HG03558 (cell line): ENCODE measurements around the gene TRMU.

Source experiments
- ATAC-seq: cut with Tn5 transposase; IDR thresholded peaks from one replicate; pipeline ENCODE4 v1.9.1; 2021; ENCODE audit warnings: moderate number of reproducible peaks; ENCODE audit not compliant: unreplicated experiment; ENCODE audit errors: extremely low read depth

TRMU gene

GRCh38 chr22:46367707-46368191 is 32.2 kb downstream of the TRMU start:
- ATAC-seq = no peak

- no peak for ATAC-seq
These were observed 32.9 kb downstream of the TRMU start for GRCh38 chr22:46368422-46368821.

GRCh38 chr22:46368871-46369715 is 33.6 kb downstream of the TRMU start:
- ATAC-seq = no peak

GRCh38 chr22:46369716-46370583 is 34.4 kb downstream of the TRMU start:
- no peak for ATAC-seq

- ATAC-seq = no peak
These were observed 35.2 kb downstream of the TRMU start for GRCh38 chr22:46370584-46371291.

GRCh38 chr22:46371623-46372226 is 36.2 kb downstream of the TRMU start:
- no peak for ATAC-seq

- no peak for ATAC-seq
These were observed 37.2 kb downstream of the TRMU start for GRCh38 chr22:46372686-46373085.

- ATAC-seq = no peak
These were observed 37.6 kb downstream of the TRMU start for GRCh38 chr22:46373159-46373558.

GRCh38 chr22:46373921-46374662 is 38.6 kb downstream of the TRMU start:
- ATAC-seq = no peak

- no peak for ATAC-seq
These were observed 39.4 kb downstream of the TRMU start for GRCh38 chr22:46374663-46375474.

- no peak for ATAC-seq
These were observed 40.6 kb downstream of the TRMU start for GRCh38 chr22:46376111-46376510.

- no peak for ATAC-seq
These were observed 41.5 kb downstream of the TRMU start for GRCh38 chr22:46376908-46377524.

GRCh38 chr22:46377525-46378425 is 42.3 kb downstream of the TRMU start:
- no peak for ATAC-seq

GRCh38 chr22:46378426-46379065 is 43.0 kb downstream of the TRMU start:
- ATAC-seq = no peak

- no peak for ATAC-seq
These were observed 43.8 kb downstream of the TRMU start for GRCh38 chr22:46379066-46379930.

GRCh38 chr22:46380069-46380468 is 44.6 kb downstream of the TRMU start:
- ATAC-seq = no peak
